Activated T-helper 17 cell treated with anti-CD3 and anti-CD28 coated beads, Interleukin-2, amount 50 U/mL, for 72 hours (primary cell): ENCODE measurements around the gene TICRR. TPM values are rescaled to one million over a fixed set of nuclear protein-coding genes. Genes with fewer than 3 reads are reported as not detected.

Source experiments
- ATAC-seq: fragments of 150-1000 bp; cut with Tn5 transposase; replicated peaks from 2 replicates; pipeline ENCODE4 v1.10.0; 2021; ENCODE audit warnings: mild to moderate bottlenecking, moderate library complexity
- H3K27ac Mint-ChIP-seq: one replicate; pipeline ENCODE4 v1.8.0; 2022; ENCODE audit warnings: mixed read lengths
- H3K27me3 Mint-ChIP-seq: one replicate; pipeline ENCODE4 v1.8.0; 2022; ENCODE audit warnings: mixed read lengths
- H3K36me3 Mint-ChIP-seq: one replicate; pipeline ENCODE4 v1.8.0; 2022; ENCODE audit warnings: low read depth, mild to moderate bottlenecking, mixed read lengths
- H3K4me1 Mint-ChIP-seq: one replicate; pipeline ENCODE4 v1.8.0; 2022; ENCODE audit warnings: mixed read lengths
- H3K4me3 Mint-ChIP-seq: one replicate; pipeline ENCODE4 v1.8.0; 2022; ENCODE audit warnings: mild to moderate bottlenecking, mixed read lengths
- H3K9me3 Mint-ChIP-seq: one replicate; pipeline ENCODE4 v1.8.0; 2022; ENCODE audit warnings: mixed read lengths
- total RNA-seq, 2 donors: library from RNA; stranded (reverse); gene quantifications; one replicate each; pipeline ENCODE4 v1.2.3, GENCODE V29; 2022

The TICRR gene
- total RNA-seq, 2 donors from 2014 or later = 15.4 to 22.7 TPM

DNA sequence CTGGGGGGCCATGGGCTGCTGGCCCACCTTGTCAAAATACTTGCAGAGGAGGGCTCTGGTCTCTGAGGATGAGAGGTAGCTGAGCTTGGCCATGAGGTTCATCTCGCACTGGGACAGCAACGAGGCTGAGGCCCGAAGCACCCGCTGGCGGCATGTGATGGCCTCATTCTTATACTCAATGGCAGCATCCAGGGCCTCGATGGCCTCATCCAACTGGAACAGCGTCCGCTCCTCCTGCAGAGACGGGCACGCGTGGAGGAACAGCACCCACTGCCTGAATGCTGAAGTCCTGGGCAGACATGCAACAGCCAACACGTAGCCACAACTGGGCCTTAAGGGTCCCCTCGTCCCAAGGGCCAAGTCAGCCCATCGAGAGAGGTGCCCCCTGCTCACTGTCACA is 55.0 kb downstream of the TICRR start:
- H3K36me3 Mint-ChIP-seq = peaks cover 27% of the 10 kb centered on the region
- no peaks in the 10 kb centered on the region for H3K4me1 Mint-ChIP-seq
- no peaks in the 10 kb centered on the region for H3K9me3 Mint-ChIP-seq
- no peak overlapping the region for H3K4me3 Mint-ChIP-seq
- H3K27ac Mint-ChIP-seq = no peak overlapping the region
- no peak for ATAC-seq
- H3K27me3 Mint-ChIP-seq = no peaks in the 10 kb centered on the region

DNA sequence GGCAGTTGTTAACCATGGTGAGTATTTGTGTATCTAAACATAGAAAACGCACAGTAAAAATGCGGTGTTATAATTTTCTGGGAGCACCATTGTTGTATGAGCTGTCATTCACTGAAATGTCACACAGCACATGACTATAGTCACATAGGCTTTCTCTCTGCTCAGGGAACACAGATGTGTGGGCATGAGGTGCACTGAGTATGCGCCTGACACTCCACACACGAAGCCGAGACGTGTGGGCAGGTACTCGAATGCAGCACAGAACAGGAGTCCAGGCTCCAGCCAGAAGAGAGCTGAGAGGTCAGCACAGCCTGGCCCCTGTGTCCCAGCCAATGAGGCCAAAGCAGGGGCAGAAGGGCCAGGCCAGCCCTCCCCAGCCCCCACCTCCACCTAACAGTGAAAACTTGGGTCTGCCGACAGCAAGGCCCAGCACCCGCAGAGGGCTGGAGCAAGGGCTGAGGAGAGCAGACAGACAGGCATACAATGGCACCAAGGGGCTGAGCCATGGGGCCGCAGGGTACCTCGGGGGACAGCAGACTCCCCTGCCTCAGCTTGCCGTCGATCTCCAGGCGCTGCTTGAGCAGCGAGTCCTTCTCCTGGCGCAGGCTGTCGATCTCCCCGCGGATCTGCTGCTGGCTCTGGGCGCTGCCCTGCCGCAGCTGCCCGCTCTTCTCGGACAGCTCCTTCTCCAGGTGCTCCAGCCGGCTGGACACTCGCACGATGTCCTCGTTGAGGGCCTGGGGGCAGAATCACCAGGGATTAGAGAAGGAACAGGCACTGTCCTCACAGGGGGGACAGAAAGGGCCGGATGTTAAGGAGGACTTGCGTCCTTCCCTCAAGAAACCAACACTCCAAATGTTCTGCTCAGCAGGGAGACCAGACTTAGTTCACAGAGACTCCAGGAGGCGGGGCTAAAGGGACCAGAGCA is 56.0 kb downstream of the TICRR start:
- no peaks in the 10 kb centered on the region for H3K9me3 Mint-ChIP-seq
- no peaks in the 10 kb centered on the region for H3K4me1 Mint-ChIP-seq
- H3K4me3 Mint-ChIP-seq = no peak overlapping the region
- no peak overlapping the region for H3K27ac Mint-ChIP-seq
- ATAC-seq = no peak
- no peaks in the 10 kb centered on the region for H3K27me3 Mint-ChIP-seq
- peaks cover 17% of the 10 kb centered on the region for H3K36me3 Mint-ChIP-seq

DNA sequence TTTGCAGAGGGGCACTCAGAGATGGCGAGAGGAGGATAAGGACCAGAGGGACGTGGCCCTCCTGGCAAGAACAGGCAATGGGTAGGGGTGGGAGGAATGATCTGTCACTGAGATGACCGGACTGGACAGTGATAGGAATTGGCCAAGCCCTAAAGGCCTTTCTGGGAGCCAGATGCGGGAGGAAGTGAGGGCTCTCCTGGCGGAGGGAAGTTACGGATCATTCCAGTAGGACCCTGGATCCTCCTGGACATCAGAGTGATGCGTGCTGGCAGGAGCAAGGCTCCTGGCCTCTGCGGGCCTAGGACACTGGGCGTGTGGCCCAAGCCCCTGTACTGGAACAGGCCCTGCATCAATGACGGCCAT is 56.6 kb downstream of the TICRR start:
- Mint-ChIP-seq H3K27ac (no peak overlapping the region), H3K36me3 (peaks cover 13% of the 10 kb centered on the region), H3K27me3 (no peaks in the 10 kb centered on the region), H3K4me1 (no peaks in the 10 kb centered on the region), H3K4me3 (no peak overlapping the region), H3K9me3 (no peaks in the 10 kb centered on the region)
- no peak for ATAC-seq

DNA sequence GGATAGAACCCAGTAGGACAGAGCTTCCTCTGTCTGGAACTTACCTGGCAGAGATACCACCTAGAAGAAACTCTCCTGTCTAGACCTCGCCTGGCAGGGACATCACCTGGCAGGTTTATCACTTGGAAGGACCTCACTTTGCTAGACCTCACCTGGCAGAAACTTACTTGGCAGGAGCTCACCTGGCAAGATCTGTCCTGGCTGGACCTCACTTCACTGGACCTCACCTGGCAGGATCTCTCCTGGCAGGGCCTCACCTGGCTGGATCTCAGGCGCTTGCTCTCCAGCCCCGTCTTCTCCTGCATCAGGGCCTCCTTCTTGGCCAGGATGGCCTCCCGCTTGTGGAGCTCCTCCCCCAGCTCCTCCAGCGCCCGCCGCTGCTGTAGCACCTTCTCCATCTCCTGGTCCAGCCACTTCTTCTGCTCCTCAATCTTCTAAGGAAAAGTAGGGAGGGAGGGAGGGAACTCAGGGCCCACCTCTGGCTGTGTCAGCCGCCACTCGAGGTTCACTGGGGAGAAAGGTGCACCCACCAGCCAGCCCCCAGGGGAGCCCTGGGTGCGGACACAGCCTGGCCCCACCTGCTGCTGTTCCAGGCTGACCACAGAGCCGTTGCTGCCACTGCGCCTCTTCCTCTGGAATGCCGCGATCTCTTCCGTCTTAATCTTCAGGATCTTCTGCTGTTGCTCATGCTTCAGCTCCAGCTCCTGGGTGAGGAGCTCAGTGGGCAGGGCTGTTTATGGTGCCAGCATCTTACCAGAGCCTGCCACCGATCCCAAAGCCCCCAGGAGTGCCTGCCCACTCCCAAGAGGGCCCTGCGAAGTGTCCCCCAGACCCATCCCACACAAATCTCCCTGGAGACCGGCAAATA is 57.5 kb downstream of the TICRR start:
- Mint-ChIP-seq H3K4me1 (no peaks in the 10 kb centered on the region), H3K27ac (no peak overlapping the region), H3K27me3 (no peaks in the 10 kb centered on the region), H3K4me3 (no peak overlapping the region), H3K9me3 (no peaks in the 10 kb centered on the region), H3K36me3 (peaks cover 4% of the 10 kb centered on the region)
- ATAC-seq = no peak

DNA sequence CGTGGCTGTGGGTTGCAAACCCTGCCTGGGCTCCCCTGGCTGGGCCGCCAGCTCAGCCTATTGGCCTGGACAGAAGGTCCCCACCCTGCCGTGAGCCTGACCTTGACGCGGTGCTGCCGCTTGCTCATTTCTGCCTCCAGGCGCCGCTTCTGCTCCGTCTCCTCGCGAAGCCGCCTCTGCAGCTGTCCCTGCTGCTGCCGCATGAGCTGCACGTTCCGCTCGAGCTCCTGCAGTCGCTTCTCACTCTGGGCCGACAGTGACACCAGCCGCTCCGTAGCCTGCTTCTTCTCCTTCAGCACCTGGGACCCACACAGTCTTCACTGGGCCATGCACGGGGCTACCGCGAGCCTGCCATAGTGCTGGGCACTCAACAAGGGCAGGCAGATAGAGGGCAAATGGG is 58.3 kb downstream of the TICRR start:
- no peaks in the 10 kb centered on the region for H3K9me3 Mint-ChIP-seq
- no peak for ATAC-seq
- no peak overlapping the region for H3K4me3 Mint-ChIP-seq
- H3K36me3 Mint-ChIP-seq = no peaks in the 10 kb centered on the region
- H3K27ac Mint-ChIP-seq = no peak overlapping the region
- no peaks in the 10 kb centered on the region for H3K27me3 Mint-ChIP-seq
- H3K4me1 Mint-ChIP-seq = no peaks in the 10 kb centered on the region

DNA sequence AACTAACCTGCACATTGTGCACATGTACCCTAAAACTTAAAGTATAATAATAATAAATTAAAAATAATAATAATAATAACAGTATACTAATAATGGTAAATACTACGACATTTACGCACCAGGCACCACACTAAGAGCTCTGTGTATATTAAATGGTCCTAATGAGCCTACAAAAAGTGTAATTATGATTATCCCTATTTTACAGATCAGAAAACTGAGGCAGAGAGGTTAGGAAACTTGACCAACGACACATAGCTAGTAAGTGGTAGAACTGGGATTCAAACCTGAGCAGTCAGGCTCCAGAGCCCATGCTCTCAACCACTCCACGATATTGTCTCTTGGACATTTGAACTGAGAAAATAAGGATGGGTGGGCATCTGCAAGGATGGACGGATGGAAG is 65.0 kb downstream of the TICRR start:
- Mint-ChIP-seq H3K4me1 (no peaks in the 10 kb centered on the region), H3K27me3 (no peaks in the 10 kb centered on the region), H3K9me3 (no peaks in the 10 kb centered on the region), H3K27ac (no peak overlapping the region), H3K36me3 (no peaks in the 10 kb centered on the region), H3K4me3 (no peak overlapping the region)
- no peak for ATAC-seq

DNA sequence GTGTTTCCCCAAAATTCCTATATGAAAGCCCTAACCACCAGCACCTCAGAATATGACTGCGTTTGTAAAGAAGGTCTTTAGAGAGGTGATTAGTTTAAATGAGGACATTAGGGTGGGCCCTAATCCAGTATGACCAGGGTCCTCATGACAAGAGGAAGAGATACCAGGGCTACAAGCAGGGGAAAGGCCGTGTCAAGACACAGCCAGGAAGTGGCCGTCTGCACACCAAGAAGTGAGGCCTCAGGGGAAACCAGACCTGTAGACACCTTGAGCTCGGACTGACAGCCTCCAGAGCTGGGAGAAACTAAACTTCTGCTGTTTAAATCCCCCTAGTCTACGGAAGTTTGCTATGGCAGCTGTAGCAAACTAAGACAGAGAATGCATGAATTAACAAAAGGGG is 65.8 kb downstream of the TICRR start:
- no peaks in the 10 kb centered on the region for H3K36me3 Mint-ChIP-seq
- H3K27ac Mint-ChIP-seq = no peak overlapping the region
- H3K9me3 Mint-ChIP-seq = no peaks in the 10 kb centered on the region
- no peaks in the 10 kb centered on the region for H3K27me3 Mint-ChIP-seq
- no peaks in the 10 kb centered on the region for H3K4me1 Mint-ChIP-seq
- ATAC-seq = no peak
- no peak overlapping the region for H3K4me3 Mint-ChIP-seq

DNA sequence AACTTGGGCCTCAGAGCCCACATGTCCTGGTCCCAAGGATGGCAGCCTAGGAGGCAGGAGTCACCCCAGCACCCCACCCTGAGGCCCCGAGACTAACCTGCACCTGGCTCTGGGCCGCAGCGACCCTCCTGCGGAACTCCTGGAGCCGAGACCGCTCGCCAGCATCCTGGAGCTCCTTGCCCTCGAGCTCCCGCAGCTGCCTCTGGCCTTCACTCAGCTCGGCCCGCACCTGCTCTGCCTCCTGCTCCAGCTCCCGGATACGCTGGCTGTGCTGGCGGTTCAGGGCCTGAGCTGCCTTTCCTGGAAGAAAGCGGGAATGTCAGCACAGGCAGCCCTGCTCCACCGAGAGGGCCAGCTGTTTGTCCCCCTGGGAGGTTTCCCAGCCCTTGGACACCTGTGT is 66.8 kb downstream of the TICRR start:
- Mint-ChIP-seq H3K27me3 (no peaks in the 10 kb centered on the region), H3K4me3 (no peak overlapping the region), H3K27ac (no peak overlapping the region), H3K36me3 (no peaks in the 10 kb centered on the region), H3K9me3 (no peaks in the 10 kb centered on the region), H3K4me1 (no peaks in the 10 kb centered on the region)
- ATAC-seq = no peak

DNA sequence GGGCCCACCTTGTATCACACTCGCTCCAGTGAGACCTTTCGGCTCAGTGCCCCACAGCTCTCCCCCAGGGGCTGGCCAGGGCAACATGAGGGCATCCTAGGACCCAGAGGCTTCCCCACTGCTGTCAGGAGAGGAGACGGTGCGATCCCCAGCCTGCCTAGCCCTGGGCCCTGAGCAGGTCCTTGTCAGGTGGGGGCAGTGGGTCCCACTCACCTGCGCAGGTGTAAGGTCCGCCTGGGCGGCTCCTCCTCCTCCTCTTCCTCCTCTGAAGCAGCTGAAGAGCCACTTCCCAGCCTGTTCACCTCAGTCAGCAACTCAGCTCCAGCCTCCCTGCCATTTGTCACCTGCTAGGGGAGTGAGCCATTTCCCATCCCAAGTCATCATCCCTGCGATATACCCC is 70.4 kb downstream of the TICRR start:
- no peaks in the 10 kb centered on the region for H3K4me1 Mint-ChIP-seq

DNA sequence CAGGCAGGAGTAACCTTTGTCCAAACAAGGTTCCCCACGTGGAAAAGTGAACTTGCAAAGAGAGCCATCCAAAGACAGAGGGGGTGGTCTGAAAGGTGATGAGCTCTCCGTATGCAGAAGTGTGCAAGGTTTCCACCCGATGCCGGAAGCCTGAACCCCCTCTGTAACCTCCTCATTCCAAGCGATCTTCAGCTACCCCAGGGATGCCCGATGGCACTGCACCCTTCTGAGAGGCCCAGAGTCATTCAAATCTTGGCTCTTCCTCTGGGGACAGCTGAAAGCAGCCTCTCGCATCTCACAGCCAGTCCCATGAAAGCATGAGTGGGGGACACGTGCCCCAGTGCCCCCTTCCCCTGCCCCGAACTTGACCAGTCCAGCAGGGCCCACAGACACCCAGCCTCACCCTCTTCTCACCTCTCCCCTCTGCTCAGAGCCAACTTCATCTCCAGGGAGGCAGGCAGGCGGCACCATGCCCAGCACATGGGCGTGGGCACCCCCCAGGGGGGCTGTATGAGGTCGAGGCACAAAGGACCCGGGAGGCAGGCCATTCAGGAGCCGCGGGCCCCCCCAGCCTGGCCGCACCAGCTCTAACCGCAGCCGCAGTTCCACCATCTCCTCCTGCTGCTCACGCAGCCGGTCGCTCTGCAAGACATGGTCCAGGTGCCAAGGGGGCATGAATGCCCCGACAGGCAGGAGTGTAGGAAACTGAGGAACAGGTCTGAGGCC is 71.3 kb downstream of the TICRR start:
- Mint-ChIP-seq H3K27me3 (no peaks in the 10 kb centered on the region), H3K36me3 (no peaks in the 10 kb centered on the region), H3K4me3 (no peak overlapping the region), H3K4me1 (no peaks in the 10 kb centered on the region), H3K9me3 (no peaks in the 10 kb centered on the region), H3K27ac (no peak overlapping the region)
- ATAC-seq = no peak

More for the DNA sequence above, 70.4 kb downstream of the TICRR start:
- Mint-ChIP-seq H3K9me3 (no peaks in the 10 kb centered on the region), H3K4me3 (no peak overlapping the region), H3K36me3 (no peaks in the 10 kb centered on the region), H3K27ac (no peak overlapping the region), H3K27me3 (no peaks in the 10 kb centered on the region)
- no peak for ATAC-seq

DNA sequence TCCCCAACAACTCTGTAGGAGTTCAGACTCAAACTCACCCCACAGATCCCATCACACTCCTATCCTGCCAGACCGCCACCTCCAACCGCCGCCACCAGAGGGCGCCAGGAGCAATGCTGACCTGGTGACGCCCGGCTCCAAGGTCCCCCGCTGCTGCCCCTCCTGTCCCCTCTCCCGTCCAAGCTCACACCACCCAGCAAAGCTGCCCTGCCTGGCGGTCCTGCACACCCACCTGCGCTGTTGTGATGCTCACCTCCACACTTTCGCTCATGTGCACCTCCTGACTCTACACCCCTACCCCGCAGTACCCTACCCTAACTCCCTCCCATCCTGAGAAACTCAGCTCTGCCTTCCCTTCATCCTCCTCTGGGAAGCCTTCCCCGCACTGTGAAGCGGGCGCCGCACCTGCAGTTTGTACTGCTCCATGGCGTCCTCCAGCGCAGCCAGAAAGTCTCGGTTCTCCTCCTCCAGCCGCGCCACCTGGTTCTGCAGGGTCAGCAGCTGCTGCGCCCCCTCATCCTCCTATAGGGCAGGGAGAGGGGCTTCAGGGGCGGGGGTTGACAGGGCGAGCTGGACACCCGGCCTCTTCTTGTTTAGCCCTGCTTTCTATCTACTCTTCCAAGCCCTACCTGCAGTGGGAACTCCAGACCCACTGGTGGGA is 72.1 kb downstream of the TICRR start:
- Mint-ChIP-seq H3K27ac (no peak overlapping the region), H3K4me1 (no peaks in the 10 kb centered on the region), H3K36me3 (no peaks in the 10 kb centered on the region), H3K4me3 (no peak overlapping the region), H3K9me3 (no peaks in the 10 kb centered on the region), H3K27me3 (peaks cover 3% of the 10 kb centered on the region)
- ATAC-seq = peak; percentile 71

DNA sequence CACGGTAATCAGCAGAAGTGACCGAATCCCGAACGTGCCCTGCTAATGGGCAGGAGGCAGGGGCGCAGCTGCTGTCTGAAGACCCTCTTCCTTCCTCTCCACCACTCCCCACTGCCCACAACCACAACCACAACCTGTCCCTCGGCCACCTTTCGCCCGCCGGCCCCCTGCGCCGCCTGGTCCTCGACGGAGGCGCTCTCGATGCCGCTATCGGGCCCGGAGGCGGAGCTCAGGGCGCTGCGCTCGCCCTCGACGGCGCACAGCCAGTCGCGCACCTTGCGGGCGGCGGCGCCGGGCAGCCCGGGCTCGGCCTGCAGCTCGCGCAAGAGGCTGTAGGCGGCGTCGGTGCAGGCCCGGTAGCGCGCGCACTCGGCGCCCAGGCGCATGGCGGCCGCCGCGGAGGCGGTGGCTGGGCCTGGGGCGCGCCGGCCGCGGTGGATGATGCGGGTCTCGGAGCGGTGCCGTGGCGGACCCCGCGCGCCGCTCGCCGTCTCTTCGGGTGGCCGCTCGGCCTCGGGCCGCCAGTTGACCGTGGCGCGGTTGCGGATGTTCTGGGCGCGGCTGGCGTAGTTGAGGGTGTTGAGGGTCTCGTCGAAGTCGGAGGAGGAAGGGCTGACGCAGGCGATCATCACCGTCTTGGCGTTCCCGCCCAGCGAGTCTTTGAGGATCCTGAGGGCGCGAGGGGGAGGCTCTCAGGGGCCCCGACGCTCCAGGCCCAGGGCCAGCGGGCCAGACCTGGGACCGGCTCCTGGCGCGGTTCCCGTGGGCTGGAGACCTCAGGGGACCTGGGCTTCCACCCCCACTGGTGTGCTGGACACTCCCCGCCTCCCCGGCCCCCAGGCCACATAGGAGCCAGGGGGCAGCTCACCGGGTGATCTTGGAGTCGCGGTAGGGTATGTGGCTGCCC is 73.1 kb downstream of the TICRR start:
- Mint-ChIP-seq H3K27ac (no peak overlapping the region), H3K36me3 (no peaks in the 10 kb centered on the region)
- ATAC-seq = no peak

DNA sequence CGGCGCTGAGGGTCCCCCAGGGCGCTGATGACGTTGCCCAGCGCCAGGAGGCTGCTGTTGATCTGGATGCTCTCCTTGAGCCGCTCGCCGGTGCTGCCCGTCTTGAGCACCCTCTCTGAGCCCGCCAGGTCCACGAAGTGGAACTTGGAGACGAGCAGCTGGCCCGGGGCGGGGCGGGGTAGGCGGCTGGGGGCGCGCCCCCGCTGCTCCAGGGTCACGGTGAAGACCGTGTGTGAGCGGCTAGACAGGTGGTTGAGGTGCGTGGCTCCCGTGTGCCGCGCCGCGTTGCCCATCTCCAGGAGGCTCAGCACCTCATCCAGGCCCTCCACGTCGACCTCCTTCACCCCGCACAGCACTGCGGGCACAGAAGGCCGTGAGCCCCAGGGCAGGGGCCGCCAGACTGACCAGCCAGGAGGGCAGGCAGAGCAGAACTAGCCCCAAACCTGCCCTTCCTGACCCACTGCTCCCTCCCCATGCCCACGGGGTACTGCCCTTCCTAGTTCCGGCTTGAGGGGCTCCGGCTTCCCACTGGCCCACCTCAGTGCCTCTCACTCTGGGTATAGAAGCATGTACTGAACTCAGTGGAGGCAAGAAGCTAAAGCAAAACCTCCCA is 73.8 kb downstream of the TICRR start:
- Mint-ChIP-seq H3K27ac (no peak overlapping the region), H3K4me1 (no peaks in the 10 kb centered on the region), H3K36me3 (no peaks in the 10 kb centered on the region), H3K27me3 (peaks cover 11% of the 10 kb centered on the region), H3K9me3 (no peaks in the 10 kb centered on the region), H3K4me3 (no peak overlapping the region)
- ATAC-seq = no peak

More for the DNA sequence above, 73.1 kb downstream of the TICRR start:
- H3K27me3 Mint-ChIP-seq = peaks cover 9% of the 10 kb centered on the region
- H3K4me3 Mint-ChIP-seq = no peak overlapping the region
- H3K4me1 Mint-ChIP-seq = no peaks in the 10 kb centered on the region
- no peaks in the 10 kb centered on the region for H3K9me3 Mint-ChIP-seq
